Measurements from ENCODE around the gene RAP1A.
"Not testable (repeated sequence)": the region's sequence is repeated elsewhere in the genome, so short reads cannot be mapped to it uniquely, and the experiment has no call there.

Gene RAP1A

GRCh38 chr1:111738436-111739193, 119.0 kb downstream of the RAP1A start:
- DNase-seq (ENCODE audit: low read depth, low spot score): no peak
- TF ChIP-seq CTCF (IDR thresholded peaks at IDR 0.05; ENCODE audit: insufficient read depth, low read length, missing control alignments): no peak
- ChIA-PET POLR2A (interaction anchor here (0.6 to 1.8 kb wide), 4 partner anchors 9 to 35 kb away, joined by 3 read pairs; partner anchors contain the start of gene DDX20), CTCF (interaction anchor here (1.2 to 11.1 kb wide), 9 partner anchors 9 to 257 kb away, joined by 3 to 130 read pairs (median 26); partner anchors contain the start of gene DDX20)
- H3K4me3 ChIP-seq (ENCODE audit: low read depth, low read length): peak overlapping the region; percentile 54

GRCh38 chr1:111739194-111739924, 119.8 kb downstream of the RAP1A start, which contains the start of gene INKA2:
INKA2 (minus strand) TSS chr1:111739395; CDS start chr1:111739242, 153 bp downstream.
- H3K4me3 ChIP-seq (ENCODE audit: low read depth, low read length): peak within 1 kb of the TSS; percentile 54
- POLR2A ChIA-PET: interaction anchor here (1.2 to 1.8 kb wide), 3 partner anchors 8 to 18 kb away, joined by 3 read pairs; partner anchors contain the start of gene DDX20
- DNase-seq (ENCODE audit: low read depth, low spot score): no peak

GRCh38 chr1:111739925-111740765, 120.6 kb downstream of the RAP1A start:
- ChIA-PET CTCF (interaction anchor here (5.3 to 11.1 kb wide), 5 partner anchors 7 to 232 kb away, joined by 26 to 130 read pairs (median 76); partner anchors contain the start of gene DDX20), POLR2A (interaction anchor here (1.8 kb wide), 1 partner anchor 15 kb away, joined by 3 read pairs; the partner anchor contains the start of gene DDX20)
- peak; percentile 17 for TF ChIP-seq CTCF (IDR thresholded peaks at IDR 0.05; ENCODE audit: insufficient read depth, low read length, missing control alignments)
- peak overlapping the region; percentile 54 for H3K4me3 ChIP-seq (ENCODE audit: low read depth, low read length)
- no peak for DNase-seq (ENCODE audit: low read depth, low spot score)

More at GRCh38 chr1:111739194-111739924, 119.8 kb downstream of the RAP1A start, which contains the start of gene INKA2:
- TF ChIP-seq CTCF (IDR thresholded peaks at IDR 0.05; ENCODE audit: insufficient read depth, low read length, missing control alignments): no peak
- CTCF ChIA-PET: interaction anchor here (1.2 to 11.1 kb wide), 7 partner anchors 8 to 231 kb away, joined by 3 to 130 read pairs (median 26); partner anchors contain the start of gene DDX20

- DNase-seq (ENCODE audit: low read depth, low spot score); POLR2A ChIA-PET; H3K4me3 ChIP-seq (ENCODE audit: low read depth, low read length): not testable (repeated sequence)
- CTCF ChIA-PET: interaction anchor here (1.2 to 18.1 kb wide), 5 partner anchors 7 to 35 kb away, joined by 4 to 289 read pairs (median 76); partner anchors contain the start of genes DDX20 and INKA2
Measured at GRCh38 chr1:111742292-111742691, 122.7 kb downstream of the RAP1A start.

- CTCF ChIA-PET: interaction anchor here (1.0 to 18.1 kb wide), 8 partner anchors 7 to 261 kb away, joined by 3 to 289 read pairs (median 20); partner anchors contain the start of genes DDX20 and INKA2
Measured at GRCh38 chr1:111742938-111743549, 123.5 kb downstream of the RAP1A start.

More at GRCh38 chr1:111742938-111743549, 123.5 kb downstream of the RAP1A start:
- POLR2A ChIA-PET: no interaction called here
- TF ChIP-seq CTCF (IDR thresholded peaks at IDR 0.05; ENCODE audit: insufficient read depth, low read length, missing control alignments): no peak
- no peak for DNase-seq (ENCODE audit: low read depth, low spot score)
- H3K4me3 ChIP-seq (ENCODE audit: low read depth, low read length): no peak overlapping the region
